MM.1S (cell line): ENCODE results near the gene DUSP28.

Experiments
- DNase-seq: peaks from one replicate; pipeline ENCODE4 v3.0.0-alpha.2; 2015
- H2AFZ ChIP-seq: fragments of 300-600 bp; sonication (generic); 2 replicates; pipeline ENCODE4 v1.6.0; 2016; ENCODE audit warnings: antibody characterized with exemption, low read length
- H3F3A ChIP-seq: fragments of 300-600 bp; sonication (generic); 2 replicates; pipeline ENCODE4 v1.6.1; 2016; ENCODE audit warnings: mild to moderate bottlenecking, antibody characterized with exemption, low read length, moderate library complexity, mixed read lengths; ENCODE audit not compliant: insufficient read depth
- H3K27ac ChIP-seq: fragments of 300-600 bp; sonication (generic); 2 replicates; pipeline ENCODE4 v1.5.1; 2016; ENCODE audit warnings: mild to moderate bottlenecking, low read length
- H3K27me3 ChIP-seq: fragments of 300-600 bp; sonication (generic); replicated peaks from 2 replicates; pipeline ENCODE4 v1.6.0; 2016; ENCODE audit warnings: low read length; ENCODE audit not compliant: insufficient read depth
- H3K36me3 ChIP-seq: fragments of 300-600 bp; sonication (generic); replicated peaks from 2 replicates; pipeline ENCODE4 v1.6.1; 2016; ENCODE audit warnings: mild to moderate bottlenecking, low read length, mixed read lengths; ENCODE audit not compliant: insufficient read depth
- H3K4me1 ChIP-seq: fragments of 300-600 bp; sonication (generic); 2 replicates; pipeline ENCODE4 v1.6.1; 2016; ENCODE audit warnings: low read length, mixed read lengths
- H3K4me2 ChIP-seq: fragments of 300-600 bp; sonication (generic); 2 replicates; pipeline ENCODE4 v1.6.0; 2016; ENCODE audit warnings: low read depth, low read length
- H3K4me3 ChIP-seq: fragments of 300-600 bp; sonication (generic); 2 replicates; pipeline ENCODE4 v1.5.1; 2016; ENCODE audit warnings: low read length, mixed read lengths
- H3K79me2 ChIP-seq: fragments of 300-600 bp; sonication (generic); 2 replicates; pipeline ENCODE4 v1.6.1; 2016; ENCODE audit warnings: mixed run types, low read length, mixed read lengths
- H3K9ac ChIP-seq: fragments of 300-600 bp; sonication (generic); 2 replicates; pipeline ENCODE4 v1.6.1; 2016; ENCODE audit warnings: low read length, mixed read lengths
- H3K9me2 ChIP-seq: fragments of 300-600 bp; sonication (generic); replicated peaks from 2 replicates; pipeline ENCODE4 v1.6.1; 2016; ENCODE audit warnings: mild to moderate bottlenecking, low read length, mixed read lengths; ENCODE audit not compliant: insufficient read depth
- H3K9me3 ChIP-seq: fragments of 300-600 bp; sonication (generic); replicated peaks from 2 replicates; pipeline ENCODE4 v1.6.1; 2016; ENCODE audit warnings: mild to moderate bottlenecking, low read length, mixed read lengths; ENCODE audit not compliant: insufficient read depth
- H4K20me1 ChIP-seq: fragments of 300-600 bp; sonication (generic); 2 replicates; pipeline ENCODE4 v1.6.1; 2016; ENCODE audit warnings: mild to moderate bottlenecking, low read length, moderate library complexity, mixed read lengths; ENCODE audit not compliant: insufficient read depth
- CTCF ChIP-seq: fragments of 300-600 bp; sonication (generic); IDR thresholded peaks from 2 replicates; pipeline ENCODE4 v1.5.1; 2016; ENCODE audit warnings: antibody characterized with exemption, low read length, mixed read lengths
- EZH2 ChIP-seq: fragments of 300-600 bp; sonication (generic); optimal IDR thresholded peaks from 2 replicates; pipeline ENCODE3; 2017; ENCODE audit warnings: low read depth, mild to moderate bottlenecking, antibody characterized with exemption, low read length, mixed read lengths
- EZH2phosphoT487 ChIP-seq: fragments of 300-600 bp; sonication (generic); IDR thresholded peaks from 2 replicates; pipeline ENCODE4 v1.6.1; 2018; ENCODE audit warnings: antibody characterized with exemption, low read length

The DUSP28 gene

GRCh38 chr2:240602266-240603050 lies 42.3 kb downstream of the DUSP28 start:
- Histone ChIP-seq H3F3A (no peaks in the 10 kb centered on the region), H3K27ac (no peak overlapping the region), H3K9me2 (no peaks in the 10 kb centered on the region), H3K9me3 (no peaks in the 10 kb centered on the region), H4K20me1 (no peaks in the 10 kb centered on the region), H3K4me3 (no peak overlapping the region), H3K4me1 (no peaks in the 10 kb centered on the region), H3K4me2 (no peak overlapping the region), H3K9ac (no peak overlapping the region), H3K27me3 (no peaks in the 10 kb centered on the region), H3K36me3 (no peaks in the 10 kb centered on the region), H2AFZ (no peak overlapping the region), H3K79me2 (no peaks in the 10 kb centered on the region)
- TF ChIP-seq EZH2phosphoT487 = no peak
- no peak for TF ChIP-seq EZH2
- TF ChIP-seq CTCF = no peak
- no peak for DNase-seq

GRCh38 chr2:240603081-240603835 lies 43.1 kb downstream of the DUSP28 start:
- Histone ChIP-seq H2AFZ (no peak overlapping the region), H3K4me1 (no peaks in the 10 kb centered on the region), H3K9me3 (no peaks in the 10 kb centered on the region), H3F3A (no peaks in the 10 kb centered on the region), H4K20me1 (no peaks in the 10 kb centered on the region), H3K9me2 (no peaks in the 10 kb centered on the region), H3K4me3 (no peak overlapping the region), H3K27me3 (no peaks in the 10 kb centered on the region), H3K4me2 (no peak overlapping the region), H3K9ac (no peak overlapping the region), H3K27ac (no peak overlapping the region), H3K79me2 (no peaks in the 10 kb centered on the region), H3K36me3 (no peaks in the 10 kb centered on the region)
- no peak for TF ChIP-seq EZH2
- no peak for TF ChIP-seq CTCF
- no peak for TF ChIP-seq EZH2phosphoT487
- DNase-seq = no peak

- Histone ChIP-seq H3K4me2 (no peak overlapping the region), H3K27ac (no peak overlapping the region), H3K9me2 (no peaks in the 10 kb centered on the region), H3K27me3 (no peaks in the 10 kb centered on the region), H4K20me1 (no peaks in the 10 kb centered on the region), H3K4me1 (no peaks in the 10 kb centered on the region), H3K79me2 (no peaks in the 10 kb centered on the region), H3K4me3 (no peak overlapping the region), H3K36me3 (no peaks in the 10 kb centered on the region), H2AFZ (no peak overlapping the region), H3K9me3 (no peaks in the 10 kb centered on the region), H3K9ac (no peak overlapping the region), H3F3A (no peaks in the 10 kb centered on the region)
- no peak for DNase-seq
- TF ChIP-seq EZH2 (no peak), CTCF (no peak), EZH2phosphoT487 (no peak)
Observed at GRCh38 chr2:240603846-240604245, 43.7 kb downstream of the DUSP28 start.
